ENCODE results near the gene DUS1L.

DUS1L gene

GRCh38 chr17:82058855-82059249, 6.8 kb downstream of the DUS1L start:
- no peak for ATAC-seq
- TF ChIP-seq ZFP3 (CRISPR knock-in tag; IDR thresholded peaks at IDR 0.05): no peak
- no peak for TF ChIP-seq ZNF565 (CRISPR knock-in tag; conservative IDR thresholded peaks at IDR 0.05; ENCODE audit: low read depth)
- TF ChIP-seq, protein P1, sequence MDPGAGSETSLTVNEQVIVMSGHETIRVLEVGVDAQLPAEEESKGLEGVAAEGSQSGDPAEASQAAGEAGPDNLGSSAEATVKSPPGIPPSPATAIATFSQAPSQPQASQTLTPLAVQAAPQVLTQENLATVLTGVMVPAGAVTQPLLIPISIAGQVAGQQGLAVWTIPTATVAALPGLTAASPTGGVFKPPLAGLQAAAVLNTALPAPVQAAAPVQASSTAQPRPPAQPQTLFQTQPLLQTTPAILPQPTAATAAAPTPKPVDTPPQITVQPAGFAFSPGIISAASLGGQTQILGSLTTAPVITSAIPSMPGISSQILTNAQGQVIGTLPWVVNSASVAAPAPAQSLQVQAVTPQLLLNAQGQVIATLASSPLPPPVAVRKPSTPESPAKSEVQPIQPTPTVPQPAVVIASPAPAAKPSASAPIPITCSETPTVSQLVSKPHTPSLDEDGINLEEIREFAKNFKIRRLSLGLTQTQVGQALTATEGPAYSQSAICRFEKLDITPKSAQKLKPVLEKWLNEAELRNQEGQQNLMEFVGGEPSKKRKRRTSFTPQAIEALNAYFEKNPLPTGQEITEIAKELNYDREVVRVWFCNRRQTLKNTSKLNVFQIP (CRISPR knock-in tag; IDR thresholded peaks at IDR 0.05; ENCODE audit: borderline replicate concordance, low read depth): no peak
- no peak for TF ChIP-seq GLIS3 (CRISPR knock-in tag; IDR thresholded peaks at IDR 0.05)
- TF ChIP-seq TCF4 (CRISPR knock-in tag; IDR thresholded peaks at IDR 0.05; ENCODE audit: borderline replicate concordance): no peak
- TF ChIP-seq, protein P2, sequence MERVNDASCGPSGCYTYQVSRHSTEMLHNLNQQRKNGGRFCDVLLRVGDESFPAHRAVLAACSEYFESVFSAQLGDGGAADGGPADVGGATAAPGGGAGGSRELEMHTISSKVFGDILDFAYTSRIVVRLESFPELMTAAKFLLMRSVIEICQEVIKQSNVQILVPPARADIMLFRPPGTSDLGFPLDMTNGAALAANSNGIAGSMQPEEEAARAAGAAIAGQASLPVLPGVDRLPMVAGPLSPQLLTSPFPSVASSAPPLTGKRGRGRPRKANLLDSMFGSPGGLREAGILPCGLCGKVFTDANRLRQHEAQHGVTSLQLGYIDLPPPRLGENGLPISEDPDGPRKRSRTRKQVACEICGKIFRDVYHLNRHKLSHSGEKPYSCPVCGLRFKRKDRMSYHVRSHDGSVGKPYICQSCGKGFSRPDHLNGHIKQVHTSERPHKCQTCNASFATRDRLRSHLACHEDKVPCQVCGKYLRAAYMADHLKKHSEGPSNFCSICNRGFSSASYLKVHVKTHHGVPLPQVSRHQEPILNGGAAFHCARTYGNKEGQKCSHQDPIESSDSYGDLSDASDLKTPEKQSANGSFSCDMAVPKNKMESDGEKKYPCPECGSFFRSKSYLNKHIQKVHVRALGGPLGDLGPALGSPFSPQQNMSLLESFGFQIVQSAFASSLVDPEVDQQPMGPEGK (CRISPR knock-in tag; IDR thresholded peaks at IDR 0.05; ENCODE audit: borderline replicate concordance): no peak
- TF ChIP-seq BACH2 (CRISPR knock-in tag; IDR thresholded peaks at IDR 0.05; ENCODE audit: borderline replicate concordance): no peak
- TF ChIP-seq RARB (CRISPR knock-in tag; IDR thresholded peaks at IDR 0.05): no peak
- no peak for TF ChIP-seq TOX (CRISPR knock-in tag; IDR thresholded peaks at IDR 0.05; ENCODE audit: borderline replicate concordance)
- no peak for TF ChIP-seq ZC3H10 (CRISPR knock-in tag; IDR thresholded peaks at IDR 0.05)
- no peak for TF ChIP-seq ZNF70 (CRISPR knock-in tag; IDR thresholded peaks at IDR 0.05)
- no peak for TF ChIP-seq ISL1 (CRISPR knock-in tag; IDR thresholded peaks at IDR 0.05)
- no peak for TF ChIP-seq ZNF8 (CRISPR knock-in tag; IDR thresholded peaks at IDR 0.05)

GRCh38 chr17:82058230-82058854, 7.3 kb downstream of the DUS1L start:
- TF ChIP-seq ZFP30 (CRISPR knock-in tag; IDR thresholded peaks at IDR 0.05) (no peak), ISL1 (CRISPR knock-in tag; IDR thresholded peaks at IDR 0.05) (no peak), ZNF70 (CRISPR knock-in tag; IDR thresholded peaks at IDR 0.05) (no peak), BACH2 (CRISPR knock-in tag; IDR thresholded peaks at IDR 0.05; ENCODE audit: borderline replicate concordance) (no peak), ARNTL (CRISPR knock-in tag; IDR thresholded peaks at IDR 0.05; ENCODE audit: borderline replicate concordance, low read depth) (no peak)
- TF ChIP-seq, protein P3, sequence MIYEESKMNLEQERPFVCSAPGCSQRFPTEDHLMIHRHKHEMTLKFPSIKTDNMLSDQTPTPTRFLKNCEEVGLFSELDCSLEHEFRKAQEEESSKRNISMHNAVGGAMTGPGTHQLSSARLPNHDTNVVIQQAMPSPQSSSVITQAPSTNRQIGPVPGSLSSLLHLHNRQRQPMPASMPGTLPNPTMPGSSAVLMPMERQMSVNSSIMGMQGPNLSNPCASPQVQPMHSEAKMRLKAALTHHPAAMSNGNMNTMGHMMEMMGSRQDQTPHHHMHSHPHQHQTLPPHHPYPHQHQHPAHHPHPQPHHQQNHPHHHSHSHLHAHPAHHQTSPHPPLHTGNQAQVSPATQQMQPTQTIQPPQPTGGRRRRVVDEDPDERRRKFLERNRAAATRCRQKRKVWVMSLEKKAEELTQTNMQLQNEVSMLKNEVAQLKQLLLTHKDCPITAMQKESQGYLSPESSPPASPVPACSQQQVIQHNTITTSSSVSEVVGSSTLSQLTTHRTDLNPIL (CRISPR knock-in tag; IDR thresholded peaks at IDR 0.05; ENCODE audit: low read depth): no peak
- ATAC-seq: peak; percentile 3

- ATAC-seq: no peak
- TF ChIP-seq OSR1 (CRISPR knock-in tag; IDR thresholded peaks at IDR 0.05) (no peak), GLIS3 (CRISPR knock-in tag; IDR thresholded peaks at IDR 0.05) (no peak), CSRNP3 (CRISPR knock-in tag; IDR thresholded peaks at IDR 0.05) (no peak), ESRRG (CRISPR knock-in tag; IDR thresholded peaks at IDR 0.05) (no peak), CSDC2 (CRISPR knock-in tag; IDR thresholded peaks at IDR 0.05) (no peak), BACH2 (CRISPR knock-in tag; IDR thresholded peaks at IDR 0.05; ENCODE audit: borderline replicate concordance) (no peak), PPARA (CRISPR knock-in tag; IDR thresholded peaks at IDR 0.05; ENCODE audit: borderline replicate concordance) (no peak), TOX (CRISPR knock-in tag; IDR thresholded peaks at IDR 0.05; ENCODE audit: borderline replicate concordance) (no peak), ZC3H10 (CRISPR knock-in tag; IDR thresholded peaks at IDR 0.05) (no peak), SNAI2 (CRISPR knock-in tag; IDR thresholded peaks at IDR 0.05) (no peak), ZNF70 (CRISPR knock-in tag; IDR thresholded peaks at IDR 0.05) (no peak)
- TF ChIP-seq, protein P2 (CRISPR knock-in tag; IDR thresholded peaks at IDR 0.05; ENCODE audit: borderline replicate concordance): no peak
- TF ChIP-seq, protein P4, sequence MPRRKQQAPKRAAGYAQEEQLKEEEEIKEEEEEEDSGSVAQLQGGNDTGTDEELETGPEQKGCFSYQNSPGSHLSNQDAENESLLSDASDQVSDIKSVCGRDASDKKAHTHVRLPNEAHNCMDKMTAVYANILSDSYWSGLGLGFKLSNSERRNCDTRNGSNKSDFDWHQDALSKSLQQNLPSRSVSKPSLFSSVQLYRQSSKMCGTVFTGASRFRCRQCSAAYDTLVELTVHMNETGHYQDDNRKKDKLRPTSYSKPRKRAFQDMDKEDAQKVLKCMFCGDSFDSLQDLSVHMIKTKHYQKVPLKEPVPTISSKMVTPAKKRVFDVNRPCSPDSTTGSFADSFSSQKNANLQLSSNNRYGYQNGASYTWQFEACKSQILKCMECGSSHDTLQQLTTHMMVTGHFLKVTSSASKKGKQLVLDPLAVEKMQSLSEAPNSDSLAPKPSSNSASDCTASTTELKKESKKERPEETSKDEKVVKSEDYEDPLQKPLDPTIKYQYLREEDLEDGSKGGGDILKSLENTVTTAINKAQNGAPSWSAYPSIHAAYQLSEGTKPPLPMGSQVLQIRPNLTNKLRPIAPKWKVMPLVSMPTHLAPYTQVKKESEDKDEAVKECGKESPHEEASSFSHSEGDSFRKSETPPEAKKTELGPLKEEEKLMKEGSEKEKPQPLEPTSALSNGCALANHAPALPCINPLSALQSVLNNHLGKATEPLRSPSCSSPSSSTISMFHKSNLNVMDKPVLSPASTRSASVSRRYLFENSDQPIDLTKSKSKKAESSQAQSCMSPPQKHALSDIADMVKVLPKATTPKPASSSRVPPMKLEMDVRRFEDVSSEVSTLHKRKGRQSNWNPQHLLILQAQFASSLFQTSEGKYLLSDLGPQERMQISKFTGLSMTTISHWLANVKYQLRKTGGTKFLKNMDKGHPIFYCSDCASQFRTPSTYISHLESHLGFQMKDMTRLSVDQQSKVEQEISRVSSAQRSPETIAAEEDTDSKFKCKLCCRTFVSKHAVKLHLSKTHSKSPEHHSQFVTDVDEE (CRISPR knock-in tag; IDR thresholded peaks at IDR 0.05): no peak
Measured at GRCh38 chr17:82056729-82057621, 8.6 kb downstream of the DUS1L start.
